Esophagus muscularis mucosa (tissue), 4 donors: ENCODE measurements around the gene POU2F2.

Experiments
- EP300 ChIP-seq: sonication (generic); formaldehyde crosslinking; IDR thresholded peaks from one replicate; pipeline ENCODE4 v1.6.1; 2017; ENCODE audit warnings: antibody characterized with exemption
- POLR2A ChIP-seq: fragments of 450-650 bp; IDR thresholded peaks from one replicate; pipeline ENCODE4 v1.6.1; 2017; ENCODE audit warnings: antibody characterized with exemption, moderate library complexity, mild to moderate bottlenecking, low read depth
- TF ChIP-seq, protein P1 (sequence below), 3 experiments: fragments of 200-600 bp in 2 of 3; fragments of 450-650 bp in 1 of 3; sonication (generic) in 2 of 3; IDR thresholded peaks; one replicate each; pipeline ENCODE4 v1.5.1; 2017 to 2019; ENCODE audit warnings: antibody characterized with exemption in 3 of 3, mild to moderate bottlenecking in 2 of 3, moderate library complexity in 1 of 3

DNA sequence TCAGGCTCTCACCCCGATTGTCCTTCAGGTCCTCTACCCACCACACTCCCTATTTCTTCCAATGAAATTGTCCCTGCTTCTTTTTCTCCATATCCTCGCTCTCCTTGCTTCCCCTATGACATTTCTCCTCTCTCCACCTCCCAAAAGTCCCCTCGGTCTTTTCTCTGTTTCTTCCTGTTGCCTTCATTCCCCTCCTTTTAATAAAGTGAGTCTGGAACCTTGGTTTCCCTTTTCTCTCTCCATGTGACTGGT lies 57.0 kb downstream of the POU2F2 start:
- TF ChIP-seq, protein P1, sequence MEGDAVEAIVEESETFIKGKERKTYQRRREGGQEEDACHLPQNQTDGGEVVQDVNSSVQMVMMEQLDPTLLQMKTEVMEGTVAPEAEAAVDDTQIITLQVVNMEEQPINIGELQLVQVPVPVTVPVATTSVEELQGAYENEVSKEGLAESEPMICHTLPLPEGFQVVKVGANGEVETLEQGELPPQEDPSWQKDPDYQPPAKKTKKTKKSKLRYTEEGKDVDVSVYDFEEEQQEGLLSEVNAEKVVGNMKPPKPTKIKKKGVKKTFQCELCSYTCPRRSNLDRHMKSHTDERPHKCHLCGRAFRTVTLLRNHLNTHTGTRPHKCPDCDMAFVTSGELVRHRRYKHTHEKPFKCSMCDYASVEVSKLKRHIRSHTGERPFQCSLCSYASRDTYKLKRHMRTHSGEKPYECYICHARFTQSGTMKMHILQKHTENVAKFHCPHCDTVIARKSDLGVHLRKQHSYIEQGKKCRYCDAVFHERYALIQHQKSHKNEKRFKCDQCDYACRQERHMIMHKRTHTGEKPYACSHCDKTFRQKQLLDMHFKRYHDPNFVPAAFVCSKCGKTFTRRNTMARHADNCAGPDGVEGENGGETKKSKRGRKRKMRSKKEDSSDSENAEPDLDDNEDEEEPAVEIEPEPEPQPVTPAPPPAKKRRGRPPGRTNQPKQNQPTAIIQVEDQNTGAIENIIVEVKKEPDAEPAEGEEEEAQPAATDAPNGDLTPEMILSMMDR (IDR thresholded peaks at IDR 0.05) = no peak
- no peak for TF ChIP-seq POLR2A
- TF ChIP-seq EP300 = no peak
